CD14-positive monocyte (primary cell): ENCODE results near the gene PRRT3. TPM values are rescaled to one million over a fixed set of nuclear protein-coding genes. Genes with fewer than 3 reads are reported as not detected.

Experiments used
- DNase-seq, 3 donors: peaks; one replicate each; pipeline ENCODE4 v3.0.0-alpha.2; 2011 to 2022
- H2AFZ ChIP-seq: 2 replicates; pipeline ENCODE4 v1.6.0; 2012; ENCODE audit warnings: mild to moderate bottlenecking, low read depth, low read length, inconsistent platforms; ENCODE audit not compliant: insufficient read depth, poor library complexity, severe bottlenecking
- H3K27ac ChIP-seq, 2 donors: 1 replicate in 1 of 2; 2 replicates in 1 of 2; pipeline ENCODE4 v1.5.1; 2012 to 2013; ENCODE audit warnings: low read length in 2 of 2, control low read depth in 1 of 2, inconsistent platforms in 1 of 2, low read depth in 1 of 2, mild to moderate bottlenecking in 1 of 2
- H3K27me3 ChIP-seq, 2 donors: one replicate each; pipeline versions ENCODE4 v1.6.0 to v1.6.1; 2011 to 2013; ENCODE audit warnings: low read length in 2 of 2; ENCODE audit not compliant: control insufficient read depth in 2 of 2, insufficient read depth in 2 of 2
- H3K36me3 ChIP-seq, 2 donors: replicated peaks in 1 of 2; 1 replicate in 1 of 2; 2 replicates in 1 of 2; pipeline versions ENCODE4 v1.5.1 to v1.6.1; 2012 to 2013; ENCODE audit warnings: low read length in 2 of 2, control low read depth in 1 of 2, inconsistent platforms in 1 of 2, mild to moderate bottlenecking in 1 of 2; ENCODE audit not compliant: insufficient read depth in 2 of 2, control insufficient read depth in 1 of 2
- H3K4me1 ChIP-seq, 2 donors: 1 replicate in 1 of 2; 2 replicates in 1 of 2; pipeline versions ENCODE4 v1.5.1 to v1.6.1; 2012 to 2013; ENCODE audit warnings: low read length in 2 of 2, control low read depth in 1 of 2, inconsistent platforms in 1 of 2, mild to moderate bottlenecking in 1 of 2, moderate library complexity in 1 of 2; ENCODE audit not compliant: insufficient read depth in 2 of 2, control insufficient read depth in 1 of 2
- H3K4me2 ChIP-seq: replicated peaks from 2 replicates; pipeline ENCODE3; 2012; ENCODE audit warnings: low read length, moderate library complexity, mild to moderate bottlenecking; ENCODE audit not compliant: poor library complexity, severe bottlenecking; ENCODE audit errors: extremely low read depth
- H3K4me3 ChIP-seq, 3 experiments: fragments of 200-600 bp in 1 of 3; sonication (generic) in 1 of 3; replicated peaks in 1 of 3; 1 replicate in 2 of 3; 2 replicates in 1 of 3; pipeline ENCODE4 v1.5.1; 2011 to 2013; ENCODE audit warnings: low read length in 3 of 3, mild to moderate bottlenecking in 3 of 3, control low read depth in 2 of 3, low read depth in 2 of 3, inconsistent platforms in 1 of 3, moderate library complexity in 1 of 3
- H3K79me2 ChIP-seq: 2 replicates; pipeline ENCODE4 v1.6.0; 2012; ENCODE audit warnings: mild to moderate bottlenecking, control low read depth, inconsistent platforms, low read length, moderate library complexity; ENCODE audit not compliant: insufficient read depth
- H3K9ac ChIP-seq: 2 replicates; pipeline ENCODE4 v1.6.0; 2017; ENCODE audit warnings: low read length, mild to moderate bottlenecking; ENCODE audit not compliant: insufficient read depth, poor library complexity, severe bottlenecking
- H3K9me3 ChIP-seq, 2 donors: replicated peaks in 1 of 2; 1 replicate in 1 of 2; 2 replicates in 1 of 2; pipeline versions ENCODE4 v1.5.1 to v1.6.1; 2012 to 2013; ENCODE audit warnings: low read length in 2 of 2, control low read depth in 1 of 2; ENCODE audit not compliant: control insufficient read depth in 1 of 2, insufficient read depth in 1 of 2
- H4K20me1 ChIP-seq: 2 replicates; pipeline ENCODE4 v1.6.0; 2012; ENCODE audit warnings: mild to moderate bottlenecking, low read length, control low read depth, moderate library complexity; ENCODE audit not compliant: insufficient read depth
- H3K27ac Mint-ChIP-seq, 7 donors: one replicate each; pipeline ENCODE4 v1.8.0; 2020; ENCODE audit warnings: mild to moderate bottlenecking in 7 of 7, mixed read lengths in 7 of 7, moderate library complexity in 6 of 7, inconsistent platforms in 2 of 7
- H3K27me3 Mint-ChIP-seq, 3 donors: one replicate each; pipeline ENCODE4 v1.8.0; 2021 to 2022; ENCODE audit warnings: low read depth in 3 of 3, mild to moderate bottlenecking in 3 of 3, mixed read lengths in 3 of 3, moderate library complexity in 3 of 3, inconsistent platforms in 1 of 3
- H3K36me3 Mint-ChIP-seq, 2 donors: one replicate each; pipeline ENCODE4 v1.8.0; 2020; ENCODE audit warnings: mixed read lengths in 2 of 2, inconsistent platforms in 1 of 2, mild to moderate bottlenecking in 1 of 2
- H3K4me1 Mint-ChIP-seq: one replicate; pipeline ENCODE4 v1.8.0; 2020; ENCODE audit warnings: mild to moderate bottlenecking, mixed read lengths
- H3K4me3 Mint-ChIP-seq, 2 donors: one replicate each; pipeline ENCODE4 v1.8.0; 2020; ENCODE audit warnings: mild to moderate bottlenecking in 2 of 2, mixed read lengths in 2 of 2, moderate library complexity in 1 of 2
- H3K9me3 Mint-ChIP-seq, 7 donors: one replicate each; pipeline ENCODE4 v1.8.0; 2020 to 2022; ENCODE audit warnings: mixed read lengths in 7 of 7, mild to moderate bottlenecking in 6 of 7, moderate library complexity in 6 of 7, inconsistent platforms in 2 of 7
- CTCF ChIP-seq: fragments of 200-600 bp; IDR thresholded peaks from one replicate; pipeline ENCODE4 v1.8.0; 2022; ENCODE audit warnings: antibody characterized with exemption, mild to moderate bottlenecking
- WGBS: methylation state at CpG from one replicate; pipeline ENCODE4 v1.1.5; 2013; ENCODE audit warnings: missing lambda C conversion rate; ENCODE audit not compliant: insufficient coverage; 5-methylcytosine and 5-hydroxymethylcytosine counted together
- intact Hi-C, 2 donors: fragments of 100-400 bp; cut with micrococcal nuclease; formaldehyde crosslinking; loops; one replicate each; pipeline versions ENCODE4 v1.15.0 to v1.15.1; 2023
- polyA plus RNA-seq, 3 donors: library from polyadenylated mRNA; depleted of rRNA in 1 of 3; unstranded in 2 of 3; stranded (reverse) in 1 of 3; fragments of 300-500 nt in 2 of 3; fragments of >200 nt in 1 of 3; fragmentation: Illumina TruSeq in 2 of 3; gene quantifications; 1 replicate in 2 of 3; 2 replicates in 1 of 3; pipeline ENCODE4 v1.2.3, GENCODE V29; 2012 to 2021

The PRRT3 gene
- polyA plus RNA-seq, 3 donors = 0.11 to 0.57 (median 0.31) TPM

- Mint-ChIP-seq H3K36me3 (no peaks in the 10 kb centered on the region), H3K27me3 (no peaks in the 10 kb centered on the region), H3K4me3 (no peak overlapping the region), H3K9me3 (no peaks in the 10 kb centered on the region), H3K27ac (no peak overlapping the region), H3K4me1 (peaks cover 25% of the 10 kb centered on the region)
- no CpG with 5 or more reads among the region's 5 CpGs for WGBS
- Histone ChIP-seq H3K79me2 (no peaks in the 10 kb centered on the region), H3K9me3 (no peaks in the 10 kb centered on the region), H3K4me3 (no peak overlapping the region), H3K4me1 (peaks cover 7 to 14% of the 10 kb centered on the region in 2 donors), H3K9ac (no peak overlapping the region), H3K4me2 (no peak overlapping the region), H2AFZ (no peak overlapping the region), H3K27ac (no peak overlapping the region), H4K20me1 (no peaks in the 10 kb centered on the region), H3K36me3 (no peaks in the 10 kb centered on the region), H3K27me3 (no peaks in the 10 kb centered on the region)
- intact Hi-C loops = no loop called here
- DNase-seq = no peak
- TF ChIP-seq CTCF = no peak
Observed at GRCh38 chr3:9906480-9906879, 45.7 kb downstream of the PRRT3 start.

- intact Hi-C loops = no loop called here
- H4K20me1 ChIP-seq = no peaks in the 10 kb centered on the region
- H3K27me3 ChIP-seq = no peaks in the 10 kb centered on the region
- 90% methylated on average over 3 of the region's 4 CpGs for WGBS
- no peaks in the 10 kb centered on the region for H3K36me3 ChIP-seq
- no peak overlapping the region for H3K27ac Mint-ChIP-seq
- H3K79me2 ChIP-seq = no peaks in the 10 kb centered on the region
- no peak overlapping the region for H3K9ac ChIP-seq
- no peak overlapping the region for H3K27ac ChIP-seq
- no peak overlapping the region for H3K4me3 Mint-ChIP-seq
- no peak for DNase-seq
- peaks cover 7 to 14% of the 10 kb centered on the region in 2 donors for H3K4me1 ChIP-seq
- H3K9me3 Mint-ChIP-seq = no peaks in the 10 kb centered on the region
- TF ChIP-seq CTCF = no peak
- H3K4me1 Mint-ChIP-seq = peaks cover 24% of the 10 kb centered on the region
- H3K4me3 ChIP-seq = no peak overlapping the region
- no peaks in the 10 kb centered on the region for H3K9me3 ChIP-seq
- H2AFZ ChIP-seq = no peak overlapping the region
- H3K36me3 Mint-ChIP-seq = no peaks in the 10 kb centered on the region
- peaks cover 0 to under 1% (median 0%) of the 10 kb centered on the region in 3 donors for H3K27me3 Mint-ChIP-seq
- H3K4me2 ChIP-seq = no peak overlapping the region
Observed at GRCh38 chr3:9903904-9904303, 48.3 kb downstream of the PRRT3 start.
